SW480 (cell line): Measurements from ENCODE around the gene ADAMTS10.
A peak's percentile ranks its signal among the peaks of the same experiment; 100 is the strongest.
"Not testable (repeated sequence)": the region's sequence is repeated elsewhere in the genome, so short reads cannot be mapped to it uniquely, and the experiment has no call there.

Experiments used
- DNase-seq: peaks from one replicate; pipeline ENCODE4 v3.0.0-alpha.2; 2016; ENCODE audit warnings: low spot score

Gene ADAMTS10

GRCh38 chr19:8558325-8558724, 52.2 kb downstream of the ADAMTS10 start:
- no peak for DNase-seq

GRCh38 chr19:8557642-8558238, 52.8 kb downstream of the ADAMTS10 start:
- DNase-seq, result no peak

GRCh38 chr19:8553729-8554128, 56.8 kb downstream of the ADAMTS10 start:
- not testable (repeated sequence) for DNase-seq

GRCh38 chr19:8552810-8553209, 57.7 kb downstream of the ADAMTS10 start:
- DNase-seq, result peak; percentile 75

GRCh38 chr19:8550070-8550469, 60.4 kb downstream of the ADAMTS10 start:
- DNase-seq, result no peak

GRCh38 chr19:8545743-8546142, 64.8 kb downstream of the ADAMTS10 start:
- no peak for DNase-seq

GRCh38 chr19:8544168-8544567, 66.3 kb downstream of the ADAMTS10 start:
- DNase-seq, result no peak

GRCh38 chr19:8539621-8540149, 70.8 kb downstream of the ADAMTS10 start:
- DNase-seq, result no peak

- DNase-seq, result no peak
Observed at GRCh38 chr19:8537099-8537498, 73.4 kb downstream of the ADAMTS10 start.

- DNase-seq, result no peak
Observed at GRCh38 chr19:8536282-8536681, 74.2 kb downstream of the ADAMTS10 start.

- DNase-seq, result peak; percentile 80
Observed at GRCh38 chr19:8532225-8532624, 78.3 kb downstream of the ADAMTS10 start.

- DNase-seq, result no peak
Observed at GRCh38 chr19:8531470-8531869, 79.0 kb downstream of the ADAMTS10 start.
